HepG2 (cell line): ENCODE results near the gene NR2F1-AS1. TPM values are rescaled to one million over a fixed set of nuclear protein-coding genes. Genes with fewer than 3 reads are reported as not detected.

Source experiments
- FOXM1 ChIP-seq: sonication (generic); formaldehyde crosslinking; IDR thresholded peaks from 2 replicates; pipeline ENCODE4 v1.5.0; 2020; ENCODE audit warnings: missing genetic modification reagents
- FUBP1 ChIP-seq: sonication (generic); formaldehyde crosslinking; IDR thresholded peaks from 2 replicates; pipeline ENCODE4 v1.5.1; 2020; ENCODE audit warnings: missing genetic modification reagents, mild to moderate bottlenecking, borderline replicate concordance
- GATAD1 ChIP-seq: IDR thresholded peaks from 2 replicates; pipeline ENCODE4 v1.6.1; 2016; ENCODE audit warnings: missing genetic modification reagents, missing compliant biosample characterization
- HMGXB4 ChIP-seq, 2 experiments: sonication (generic) in 1 of 2; formaldehyde crosslinking in 1 of 2; IDR thresholded peaks; 2 replicates each; pipeline versions ENCODE4 v1.4.0 to v1.6.1; 2018 to 2020; ENCODE audit warnings: missing genetic modification reagents in 2 of 2, borderline replicate concordance in 1 of 2, low read depth in 1 of 2, mild to moderate bottlenecking in 1 of 2, missing biosample characterization in 1 of 2
- HNRNPLL ChIP-seq: fragments of 200-400 bp; formaldehyde crosslinking; IDR thresholded peaks from 2 replicates; pipeline ENCODE4 v1.6.1; 2017; ENCODE audit warnings: mild to moderate bottlenecking, low read depth, low read length; ENCODE audit not compliant: poor library complexity, severe bottlenecking
- PAWR ChIP-seq: sonication (generic); formaldehyde crosslinking; IDR thresholded peaks from 2 replicates; pipeline ENCODE4 v1.4.0; 2020; ENCODE audit warnings: missing genetic modification reagents, mild to moderate bottlenecking, borderline replicate concordance
- PHF21A ChIP-seq: sonication (generic); formaldehyde crosslinking; IDR thresholded peaks from 2 replicates; pipeline ENCODE4 v1.5.0; 2020; ENCODE audit warnings: mild to moderate bottlenecking, missing genetic modification reagents
- PRPF4 ChIP-seq: fragments of 200-400 bp; formaldehyde crosslinking; IDR thresholded peaks from 2 replicates; pipeline ENCODE4 v1.6.1; 2016; ENCODE audit warnings: low read length, low read depth; ENCODE audit not compliant: poor library complexity, severe bottlenecking
- SRSF4 ChIP-seq: fragments of 200-400 bp; formaldehyde crosslinking; IDR thresholded peaks from one replicate; pipeline ENCODE4 v1.6.1; 2018; ENCODE audit warnings: mild to moderate bottlenecking, low read depth, low read length, moderate library complexity; ENCODE audit not compliant: poor library complexity, severe bottlenecking
- ZBTB38 ChIP-seq: sonication (generic); formaldehyde crosslinking; IDR thresholded peaks from 2 replicates; pipeline ENCODE4 v1.5.1; 2020; ENCODE audit warnings: mild to moderate bottlenecking, missing genetic modification reagents
- ZNF496 ChIP-seq: sonication (generic); formaldehyde crosslinking; IDR thresholded peaks from 2 replicates; pipeline ENCODE4 v1.8.1; 2023; ENCODE audit warnings: mild to moderate bottlenecking, moderate library complexity, missing genetic modification reagents; ENCODE audit not compliant: insufficient replicate concordance
- ZNF562 ChIP-seq: sonication (generic); formaldehyde crosslinking; IDR thresholded peaks from 2 replicates; pipeline ENCODE4 v1.8.0; 2022; ENCODE audit warnings: missing genetic modification reagents, borderline replicate concordance
- ZNF747 ChIP-seq: sonication (generic); formaldehyde crosslinking; IDR thresholded peaks from 2 replicates; pipeline ENCODE4 v1.8.1; 2023; ENCODE audit warnings: missing genetic modification reagents, mild to moderate bottlenecking, borderline replicate concordance
- ZSCAN22 ChIP-seq: sonication (generic); formaldehyde crosslinking; IDR thresholded peaks from 2 replicates; pipeline ENCODE4 v1.4.0; 2020; ENCODE audit warnings: mild to moderate bottlenecking, missing genetic modification reagents
- ZSCAN29 ChIP-seq: sonication (generic); formaldehyde crosslinking; conservative IDR thresholded peaks from 2 replicates; pipeline ENCODE4 v1.4.0; 2020; ENCODE audit warnings: mild to moderate bottlenecking, missing genetic modification reagents
- polyA plus RNA-seq, 8 experiments: library from polyadenylated mRNA; depleted of rRNA in 3 of 8; stranded (reverse) in 7 of 8; unstranded in 1 of 8; fragments of >200 nt; fragmentation: Illumina TruSeq in 4 of 8; extraction: Trizol in 4 of 8; gene quantifications; 2 replicates each; pipeline versions ENCODE4 v1.2.1 to v1.2.3, GENCODE V29; 2011 to 2016; ENCODE audit warnings: low read depth in 4 of 8, missing spikeins in 1 of 8, mixed read lengths in 1 of 8; ENCODE audit not compliant: insufficient read depth in 1 of 8
- total RNA-seq, 5 experiments: library from RNA; depleted of rRNA; stranded (reverse); fragments of >200 nt; fragmentation: Illumina TruSeq; extraction: Trizol; gene quantifications; 2 replicates each; pipeline ENCODE4 v1.2.3, GENCODE V29; 2016; ENCODE audit warnings: low read depth in 1 of 5
- TF ChIP-seq, protein P1 (sequence below): sonication (generic); formaldehyde crosslinking; IDR thresholded peaks from 2 replicates; pipeline ENCODE4 v1.4.0; 2020; ENCODE audit warnings: missing genetic modification reagents
- TF ChIP-seq, protein P2 (sequence below): sonication (generic); formaldehyde crosslinking; IDR thresholded peaks from 2 replicates; pipeline ENCODE4 v1.4.0; 2020; ENCODE audit warnings: missing genetic modification reagents, borderline replicate concordance

Gene NR2F1-AS1
- total and polyA plus RNA-seq, 2 of the 13 experiments (the other 11 are each of a cell fraction or from before 2014, with no cell fraction given) = 2.8 TPM

DNA sequence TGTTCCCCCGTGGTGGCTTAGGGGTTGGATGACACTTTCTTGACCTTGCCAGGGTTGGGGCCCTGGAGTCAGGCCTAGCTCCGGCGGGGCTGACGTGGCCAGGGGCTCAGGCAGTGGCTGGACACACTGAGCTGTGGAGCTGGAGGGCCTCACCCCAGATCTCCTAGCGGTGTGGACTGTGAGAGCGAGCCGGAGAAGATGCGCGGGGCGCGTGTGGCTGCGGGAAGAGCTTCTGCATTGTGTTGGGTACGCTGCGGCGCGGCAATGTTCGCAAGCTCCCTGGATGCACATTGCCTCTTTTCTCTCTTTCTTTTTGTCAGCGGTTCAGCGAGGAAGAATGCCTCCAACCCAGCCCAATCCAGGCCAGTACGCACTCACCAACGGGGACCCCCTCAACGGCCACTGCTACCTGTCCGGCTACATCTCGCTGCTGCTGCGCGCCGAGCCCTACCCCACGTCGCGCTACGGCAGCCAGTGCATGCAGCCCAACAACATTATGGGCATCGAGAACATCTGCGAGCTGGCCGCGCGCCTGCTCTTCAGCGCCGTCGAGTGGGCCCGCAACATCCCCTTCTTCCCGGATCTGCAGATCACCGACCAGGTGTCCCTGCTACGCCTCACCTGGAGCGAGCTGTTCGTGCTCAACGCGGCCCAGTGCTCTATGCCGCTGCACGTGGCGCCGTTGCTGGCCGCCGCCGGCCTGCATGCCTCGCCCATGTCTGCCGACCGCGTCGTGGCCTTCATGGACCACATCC lies 6.8 kb upstream of the NR2F1-AS1 start (continued):
- TF ChIP-seq GATAD1 (CRISPR knock-in tag) = no peak
- no peak for TF ChIP-seq ZNF747 (CRISPR knock-in tag)
- TF ChIP-seq SRSF4 = no peak
- TF ChIP-seq, protein P1, sequence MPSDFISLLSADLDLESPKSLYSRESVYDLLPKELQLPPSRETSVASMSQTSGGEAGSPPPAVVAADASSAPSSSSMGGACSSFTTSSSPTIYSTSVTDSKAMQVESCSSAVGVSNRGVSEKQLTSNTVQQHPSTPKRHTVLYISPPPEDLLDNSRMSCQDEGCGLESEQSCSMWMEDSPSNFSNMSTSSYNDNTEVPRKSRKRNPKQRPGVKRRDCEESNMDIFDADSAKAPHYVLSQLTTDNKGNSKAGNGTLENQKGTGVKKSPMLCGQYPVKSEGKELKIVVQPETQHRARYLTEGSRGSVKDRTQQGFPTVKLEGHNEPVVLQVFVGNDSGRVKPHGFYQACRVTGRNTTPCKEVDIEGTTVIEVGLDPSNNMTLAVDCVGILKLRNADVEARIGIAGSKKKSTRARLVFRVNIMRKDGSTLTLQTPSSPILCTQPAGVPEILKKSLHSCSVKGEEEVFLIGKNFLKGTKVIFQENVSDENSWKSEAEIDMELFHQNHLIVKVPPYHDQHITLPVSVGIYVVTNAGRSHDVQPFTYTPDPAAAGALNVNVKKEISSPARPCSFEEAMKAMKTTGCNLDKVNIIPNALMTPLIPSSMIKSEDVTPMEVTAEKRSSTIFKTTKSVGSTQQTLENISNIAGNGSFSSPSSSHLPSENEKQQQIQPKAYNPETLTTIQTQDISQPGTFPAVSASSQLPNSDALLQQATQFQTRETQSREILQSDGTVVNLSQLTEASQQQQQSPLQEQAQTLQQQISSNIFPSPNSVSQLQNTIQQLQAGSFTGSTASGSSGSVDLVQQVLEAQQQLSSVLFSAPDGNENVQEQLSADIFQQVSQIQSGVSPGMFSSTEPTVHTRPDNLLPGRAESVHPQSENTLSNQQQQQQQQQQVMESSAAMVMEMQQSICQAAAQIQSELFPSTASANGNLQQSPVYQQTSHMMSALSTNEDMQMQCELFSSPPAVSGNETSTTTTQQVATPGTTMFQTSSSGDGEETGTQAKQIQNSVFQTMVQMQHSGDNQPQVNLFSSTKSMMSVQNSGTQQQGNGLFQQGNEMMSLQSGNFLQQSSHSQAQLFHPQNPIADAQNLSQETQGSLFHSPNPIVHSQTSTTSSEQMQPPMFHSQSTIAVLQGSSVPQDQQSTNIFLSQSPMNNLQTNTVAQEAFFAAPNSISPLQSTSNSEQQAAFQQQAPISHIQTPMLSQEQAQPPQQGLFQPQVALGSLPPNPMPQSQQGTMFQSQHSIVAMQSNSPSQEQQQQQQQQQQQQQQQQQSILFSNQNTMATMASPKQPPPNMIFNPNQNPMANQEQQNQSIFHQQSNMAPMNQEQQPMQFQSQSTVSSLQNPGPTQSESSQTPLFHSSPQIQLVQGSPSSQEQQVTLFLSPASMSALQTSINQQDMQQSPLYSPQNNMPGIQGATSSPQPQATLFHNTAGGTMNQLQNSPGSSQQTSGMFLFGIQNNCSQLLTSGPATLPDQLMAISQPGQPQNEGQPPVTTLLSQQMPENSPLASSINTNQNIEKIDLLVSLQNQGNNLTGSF = no peak
- no peak for TF ChIP-seq FOXM1 (CRISPR knock-in tag)
- TF ChIP-seq PHF21A (CRISPR knock-in tag) = no peak
- no peak for TF ChIP-seq ZSCAN22 (CRISPR knock-in tag)
- TF ChIP-seq ZBTB38 (CRISPR knock-in tag) = peak; percentile 96
- peak; percentile 35 for TF ChIP-seq PRPF4
- no peak for TF ChIP-seq PAWR (CRISPR knock-in tag)
- TF ChIP-seq, protein P2, sequence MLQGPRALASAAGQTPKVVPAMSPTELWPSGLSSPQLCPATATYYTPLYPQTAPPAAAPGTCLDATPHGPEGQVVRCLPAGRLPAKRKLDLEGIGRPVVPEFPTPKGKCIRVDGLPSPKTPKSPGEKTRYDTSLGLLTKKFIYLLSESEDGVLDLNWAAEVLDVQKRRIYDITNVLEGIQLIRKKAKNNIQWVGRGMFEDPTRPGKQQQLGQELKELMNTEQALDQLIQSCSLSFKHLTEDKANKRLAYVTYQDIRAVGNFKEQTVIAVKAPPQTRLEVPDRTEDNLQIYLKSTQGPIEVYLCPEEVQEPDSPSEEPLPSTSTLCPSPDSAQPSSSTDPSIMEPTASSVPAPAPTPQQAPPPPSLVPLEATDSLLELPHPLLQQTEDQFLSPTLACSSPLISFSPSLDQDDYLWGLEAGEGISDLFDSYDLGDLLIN (CRISPR knock-in tag) = no peak
- TF ChIP-seq HMGXB4 (CRISPR knock-in tag; IDR thresholded peaks at IDR 0.05; ENCODE audit: borderline replicate concordance in 1 of 2, low read depth in 1 of 2) = no peak
- TF ChIP-seq ZSCAN29 (CRISPR knock-in tag) = no peak
- TF ChIP-seq HNRNPLL = peak; percentile 22
- TF ChIP-seq ZNF562 = no peak
- TF ChIP-seq FUBP1 (CRISPR knock-in tag) = no peak
- TF ChIP-seq ZNF496 (CRISPR knock-in tag) = no peak
